ENCODE data around the gene PCDHGA9.

The PCDHGA9 gene

DNA sequence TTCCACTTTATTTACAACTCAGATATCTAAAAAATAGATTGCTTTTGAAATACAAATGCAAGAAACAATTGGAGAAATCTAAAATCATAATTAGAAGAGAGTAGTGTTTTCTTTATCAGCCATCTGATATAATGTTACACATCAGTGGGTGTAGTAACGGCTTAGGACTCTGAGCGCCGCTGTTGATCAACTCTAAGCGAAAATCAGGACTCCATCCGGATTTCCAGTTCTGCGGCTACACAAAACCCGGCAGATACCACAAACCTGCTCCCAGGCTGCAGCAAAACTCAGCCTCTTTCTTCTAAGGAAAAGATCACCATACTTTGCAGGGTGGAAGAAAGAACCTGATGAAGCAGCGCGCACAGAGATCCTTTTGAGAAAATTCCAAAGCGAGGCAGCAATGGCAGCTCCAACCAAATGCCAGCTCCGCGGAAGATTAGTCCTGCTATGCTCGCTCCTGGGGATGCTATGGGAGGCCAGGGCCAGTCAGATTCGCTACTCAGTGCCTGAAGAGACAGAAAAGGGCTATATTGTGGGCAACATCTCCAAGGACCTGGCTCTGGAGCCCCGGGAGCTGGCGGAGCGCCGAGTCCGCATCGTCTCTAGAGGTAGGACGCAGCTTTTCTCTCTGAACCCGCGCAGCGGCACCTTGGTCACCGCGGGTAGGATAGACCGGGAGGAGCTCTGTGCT lies at the start of gene PCDHGA9:
PCDHGA9 (plus strand) TSS at position 226 of the 691 bp plus-strand sequence; CDS start at position 401, 175 bp downstream.
- DNase-seq (ENCODE audit: low spot score in 2 of 2) = no peak

DNA sequence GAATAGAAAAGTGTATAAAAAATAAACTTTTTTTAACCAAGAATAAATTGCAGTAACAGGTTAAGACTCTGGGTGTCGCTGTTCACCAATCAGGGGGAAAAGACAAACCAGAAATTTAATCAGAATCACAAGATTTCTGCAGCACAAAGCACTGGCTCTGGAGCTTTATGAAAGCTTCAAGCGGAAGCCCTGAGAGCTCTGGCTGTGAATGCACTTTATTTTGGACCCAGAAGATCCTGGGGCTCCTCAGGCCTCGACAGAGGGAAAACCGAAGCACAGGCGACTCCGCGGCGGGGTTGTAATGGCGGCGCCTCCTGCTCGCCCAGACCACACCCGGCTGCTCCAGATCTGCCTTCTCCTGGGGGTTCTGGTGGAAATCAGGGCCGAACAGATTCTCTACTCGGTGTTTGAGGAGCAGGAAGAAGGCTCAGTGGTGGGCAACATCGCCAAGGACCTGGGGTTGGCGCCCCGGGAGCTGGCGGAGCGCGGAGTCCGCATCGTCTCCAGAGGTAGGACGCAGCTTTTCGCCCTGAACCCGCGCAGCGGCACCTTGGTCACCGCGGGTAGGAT lies 47.6 kb upstream of the PCDHGA9 start, which contains the start of gene PCDHGA4:
PCDHGA4 (plus strand) TSS at position 122 of the 570 bp plus-strand sequence; CDS start at position 209, 87 bp downstream.
- H3K27ac Mint-ChIP-seq = no peak within 1 kb of the TSS
- DNase-seq (ENCODE audit: low spot score in 2 of 2) (no peak), ATAC-seq (ENCODE audit: low read depth) (no peak)
- H3K36me3 Mint-ChIP-seq = peaks cover 4% of the 10 kb centered on the region
- no peaks in the 10 kb centered on the region for H3K4me1 Mint-ChIP-seq
- no peak within 1 kb of the TSS for H3K4me3 Mint-ChIP-seq
- peaks cover 16% of the 10 kb centered on the region for H3K9me3 Mint-ChIP-seq
- H3K27me3 Mint-ChIP-seq = peaks cover 26% of the 10 kb centered on the region

More for the DNA sequence above, at the start of gene PCDHGA9:
- Mint-ChIP-seq H3K36me3 (peaks cover 7% of the 10 kb centered on the region), H3K9me3 (peaks cover 13% of the 10 kb centered on the region), H3K27me3 (peaks cover 21% of the 10 kb centered on the region), H3K4me1 (no peaks in the 10 kb centered on the region), H3K4me3 (peak within 1 kb of the TSS; percentile 67), H3K27ac (no peak within 1 kb of the TSS)
- ATAC-seq (ENCODE audit: low read depth) = no peak

DNA sequence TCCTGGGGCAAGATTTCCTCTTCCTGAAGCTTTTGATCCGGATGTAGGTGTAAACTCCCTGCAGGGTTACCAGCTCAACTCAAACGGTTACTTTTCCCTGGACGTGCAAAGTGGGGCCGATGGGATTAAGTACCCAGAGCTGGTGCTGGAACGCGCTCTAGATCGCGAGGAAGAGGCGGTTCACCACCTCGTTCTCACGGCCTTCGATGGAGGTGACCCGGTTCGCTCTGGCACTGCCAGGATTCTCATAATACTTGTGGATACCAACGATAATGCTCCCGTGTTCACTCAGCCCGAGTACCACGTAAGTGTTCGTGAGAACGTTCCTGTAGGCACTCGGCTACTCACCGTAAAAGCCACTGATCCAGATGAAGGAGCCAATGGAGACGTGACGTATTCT lies 46.9 kb upstream of the PCDHGA9 start:
- H3K9me3 Mint-ChIP-seq = peaks cover 15% of the 10 kb centered on the region
- peaks cover 4% of the 10 kb centered on the region for H3K36me3 Mint-ChIP-seq
- no peak overlapping the region for H3K27ac Mint-ChIP-seq
- DNase-seq (ENCODE audit: low spot score in 2 of 2) (no peak), ATAC-seq (ENCODE audit: low read depth) (no peak)
- no peak overlapping the region for H3K4me3 Mint-ChIP-seq
- H3K27me3 Mint-ChIP-seq = peaks cover 24% of the 10 kb centered on the region
- no peaks in the 10 kb centered on the region for H3K4me1 Mint-ChIP-seq

GRCh38 chr5:141356133-141356532 lies 46.4 kb upstream of the PCDHGA9 start:
- ATAC-seq (ENCODE audit: low read depth) = no peak
- H3K4me1 Mint-ChIP-seq = no peaks in the 10 kb centered on the region
- no peak overlapping the region for H3K4me3 Mint-ChIP-seq
- DNase-seq (ENCODE audit: low spot score in 2 of 2) = no peak
- H3K27ac Mint-ChIP-seq = no peak overlapping the region
- peaks cover 24% of the 10 kb centered on the region for H3K27me3 Mint-ChIP-seq
- peaks cover 15% of the 10 kb centered on the region for H3K9me3 Mint-ChIP-seq
- H3K36me3 Mint-ChIP-seq = peaks cover 4% of the 10 kb centered on the region

DNA sequence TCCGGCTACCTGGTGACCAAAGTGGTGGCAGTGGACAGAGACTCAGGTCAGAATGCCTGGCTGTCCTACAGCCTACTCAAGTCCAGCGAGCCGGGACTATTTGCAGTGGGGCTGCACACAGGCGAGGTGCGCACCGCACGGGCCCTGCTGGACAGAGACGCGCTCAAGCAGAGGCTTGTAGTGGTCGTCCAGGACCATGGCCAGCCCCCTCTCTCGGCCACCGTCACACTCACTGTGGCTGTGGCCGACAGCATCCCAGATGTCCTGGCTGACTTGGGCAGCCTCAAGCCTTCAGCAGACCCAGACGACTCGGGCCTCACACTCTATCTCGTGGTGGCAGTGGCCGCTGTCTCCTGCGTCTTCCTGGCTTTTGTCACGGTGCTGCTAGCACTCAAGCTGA lies 45.6 kb upstream of the PCDHGA9 start:
- no peak for DNase-seq (ENCODE audit: low spot score in 2 of 2)
- Mint-ChIP-seq H3K27me3 (peaks cover 24% of the 10 kb centered on the region), H3K27ac (no peak overlapping the region), H3K36me3 (peaks cover 4% of the 10 kb centered on the region), H3K9me3 (peaks cover 15% of the 10 kb centered on the region), H3K4me3 (no peak overlapping the region), H3K4me1 (no peaks in the 10 kb centered on the region)
- no peak for ATAC-seq (ENCODE audit: low read depth)

DNA sequence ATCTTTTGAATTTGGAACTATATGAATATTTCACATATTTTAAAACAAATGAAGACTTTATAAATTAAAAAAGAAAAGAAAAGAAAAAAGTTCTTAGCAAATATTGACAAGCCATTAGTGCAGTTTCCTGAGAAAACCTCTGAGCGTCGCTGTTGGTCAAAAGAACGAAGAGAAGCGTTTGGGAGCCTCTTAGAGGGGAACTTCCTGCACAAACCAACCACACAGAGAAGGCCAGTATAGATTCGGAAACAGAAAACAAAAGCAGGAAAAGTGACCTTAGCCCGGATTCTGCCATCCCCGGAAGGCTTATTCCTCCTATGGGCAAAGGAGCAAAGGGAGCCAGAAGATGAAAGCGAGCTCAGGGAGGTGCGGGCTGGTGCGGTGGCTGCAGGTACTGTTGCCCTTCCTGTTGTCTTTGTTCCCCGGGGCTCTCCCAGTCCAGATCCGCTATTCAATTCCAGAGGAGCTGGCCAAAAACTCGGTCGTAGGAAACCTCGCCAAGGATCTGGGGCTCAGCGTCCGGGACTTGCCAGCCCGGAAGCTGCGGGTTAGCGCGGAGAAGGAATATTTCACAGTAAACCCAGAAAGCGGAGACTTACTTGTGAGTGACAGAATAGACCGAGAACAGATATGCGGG lies 42.7 kb upstream of the PCDHGA9 start, which contains the start of gene PCDHGB2:
PCDHGB2 (plus strand) TSS at position 205 of the 637 bp plus-strand sequence; CDS start at position 347, 142 bp downstream.
- DNase-seq (ENCODE audit: low spot score in 2 of 2) = no peak
- Mint-ChIP-seq H3K9me3 (peaks cover 17% of the 10 kb centered on the region), H3K36me3 (peaks cover 5% of the 10 kb centered on the region), H3K27ac (peak within 1 kb of the TSS; percentile 85), H3K4me1 (peaks cover 2% of the 10 kb centered on the region), H3K27me3 (peaks cover 17% of the 10 kb centered on the region), H3K4me3 (peak within 1 kb of the TSS; percentile 89)
- peak; percentile 54 for ATAC-seq (ENCODE audit: low read depth)

- DNase-seq (ENCODE audit: low spot score in 2 of 2) (no peak), ATAC-seq (ENCODE audit: low read depth) (no peak)
- Mint-ChIP-seq H3K27me3 (peaks cover 23% of the 10 kb centered on the region), H3K36me3 (peaks cover 5% of the 10 kb centered on the region), H3K4me3 (no peak overlapping the region), H3K27ac (no peak overlapping the region), H3K9me3 (peaks cover 17% of the 10 kb centered on the region), H3K4me1 (peaks cover 2% of the 10 kb centered on the region)
Observed at GRCh38 chr5:141360685-141361084, 41.9 kb upstream of the PCDHGA9 start.

DNA sequence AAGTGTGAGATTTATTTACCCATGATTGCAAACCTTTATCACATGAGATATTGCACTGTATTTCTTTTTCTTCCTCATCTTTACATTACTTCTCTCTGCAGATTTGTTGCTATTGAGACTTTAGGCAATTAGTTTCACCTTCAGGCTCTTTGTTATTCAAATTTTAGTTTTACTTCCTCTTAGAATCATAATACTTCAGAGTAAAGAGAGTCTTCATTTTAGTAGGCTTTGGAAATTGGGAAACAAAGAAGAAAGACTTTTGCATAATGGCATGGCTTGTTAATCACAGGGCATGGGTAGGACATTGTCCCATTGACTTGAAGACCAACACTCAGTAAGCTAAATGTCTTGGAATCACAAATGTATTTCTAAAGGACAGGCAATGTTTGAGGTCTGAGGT lies 39.9 kb upstream of the PCDHGA9 start:
- DNase-seq (ENCODE audit: low spot score in 2 of 2) (no peak), ATAC-seq (ENCODE audit: low read depth) (no peak)
- peaks cover 5% of the 10 kb centered on the region for H3K36me3 Mint-ChIP-seq
- peaks cover 15% of the 10 kb centered on the region for H3K9me3 Mint-ChIP-seq
- peak overlapping the region; percentile 52 for H3K4me3 Mint-ChIP-seq
- peaks cover 2% of the 10 kb centered on the region for H3K4me1 Mint-ChIP-seq
- H3K27me3 Mint-ChIP-seq = peaks cover 19% of the 10 kb centered on the region
- H3K27ac Mint-ChIP-seq = peak overlapping the region; percentile 60

GRCh38 chr5:141363952-141364660 lies 38.5 kb upstream of the PCDHGA9 start, which contains the start of gene PCDHGA5:
TSS of gene PCDHGA5 (plus strand) at chr5:141364162. CDS start at chr5:141364331, 169 bp downstream.
- H3K9me3 Mint-ChIP-seq = peaks cover 11% of the 10 kb centered on the region
- H3K4me1 Mint-ChIP-seq = peaks cover 2% of the 10 kb centered on the region
- H3K27ac Mint-ChIP-seq = no peak within 1 kb of the TSS
- H3K36me3 Mint-ChIP-seq = peaks cover 5% of the 10 kb centered on the region
- no peak for DNase-seq (ENCODE audit: low spot score in 2 of 2)
- no peak within 1 kb of the TSS for H3K4me3 Mint-ChIP-seq
- H3K27me3 Mint-ChIP-seq = peaks cover 15% of the 10 kb centered on the region
- ATAC-seq (ENCODE audit: low read depth) = no peak

DNA sequence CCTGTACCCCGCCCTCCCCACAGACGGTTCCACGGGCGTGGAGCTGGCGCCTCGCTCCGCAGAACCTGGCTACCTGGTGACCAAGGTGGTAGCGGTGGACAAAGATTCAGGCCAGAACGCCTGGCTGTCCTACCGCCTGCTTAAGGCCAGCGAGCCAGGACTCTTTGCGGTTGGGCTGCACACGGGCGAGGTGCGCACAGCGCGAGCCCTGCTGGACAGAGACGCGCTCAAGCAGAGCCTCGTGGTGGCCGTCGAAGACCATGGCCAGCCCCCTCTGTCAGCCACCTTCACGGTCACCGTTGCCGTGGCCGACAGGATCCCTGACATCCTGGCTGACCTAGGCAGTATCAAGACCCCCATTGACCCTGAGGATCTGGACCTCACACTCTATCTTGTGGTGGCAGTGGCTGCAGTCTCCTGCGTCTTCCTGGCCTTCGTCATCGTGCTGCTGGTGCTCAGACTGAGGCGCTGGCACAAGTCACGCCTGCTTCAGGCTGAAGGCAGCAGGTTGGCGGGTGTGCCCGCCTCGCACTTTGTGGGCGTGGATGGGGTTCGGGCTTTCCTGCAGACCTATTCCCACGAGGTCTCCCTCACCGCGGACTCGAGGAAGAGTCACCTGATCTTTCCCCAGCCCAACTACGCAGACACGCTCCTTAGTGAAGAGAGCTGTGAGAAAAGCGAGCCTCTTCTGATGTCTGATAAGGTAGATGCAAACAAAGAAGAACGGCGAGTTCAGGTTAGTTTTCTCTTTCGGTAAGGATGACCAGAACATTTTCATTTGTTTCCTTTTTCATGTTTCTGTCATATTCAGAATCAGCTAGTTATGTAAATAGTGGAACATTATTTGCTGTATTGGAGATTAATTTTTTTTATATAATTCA lies 36.3 kb upstream of the PCDHGA9 start:
- Mint-ChIP-seq H3K9me3 (peaks cover 12% of the 10 kb centered on the region), H3K36me3 (peaks cover 6% of the 10 kb centered on the region), H3K4me3 (no peak overlapping the region), H3K27ac (no peak overlapping the region), H3K27me3 (peaks cover 16% of the 10 kb centered on the region), H3K4me1 (peaks cover 5% of the 10 kb centered on the region)
- DNase-seq (ENCODE audit: low spot score in 2 of 2) (no peak), ATAC-seq (ENCODE audit: low read depth) (no peak)

DNA sequence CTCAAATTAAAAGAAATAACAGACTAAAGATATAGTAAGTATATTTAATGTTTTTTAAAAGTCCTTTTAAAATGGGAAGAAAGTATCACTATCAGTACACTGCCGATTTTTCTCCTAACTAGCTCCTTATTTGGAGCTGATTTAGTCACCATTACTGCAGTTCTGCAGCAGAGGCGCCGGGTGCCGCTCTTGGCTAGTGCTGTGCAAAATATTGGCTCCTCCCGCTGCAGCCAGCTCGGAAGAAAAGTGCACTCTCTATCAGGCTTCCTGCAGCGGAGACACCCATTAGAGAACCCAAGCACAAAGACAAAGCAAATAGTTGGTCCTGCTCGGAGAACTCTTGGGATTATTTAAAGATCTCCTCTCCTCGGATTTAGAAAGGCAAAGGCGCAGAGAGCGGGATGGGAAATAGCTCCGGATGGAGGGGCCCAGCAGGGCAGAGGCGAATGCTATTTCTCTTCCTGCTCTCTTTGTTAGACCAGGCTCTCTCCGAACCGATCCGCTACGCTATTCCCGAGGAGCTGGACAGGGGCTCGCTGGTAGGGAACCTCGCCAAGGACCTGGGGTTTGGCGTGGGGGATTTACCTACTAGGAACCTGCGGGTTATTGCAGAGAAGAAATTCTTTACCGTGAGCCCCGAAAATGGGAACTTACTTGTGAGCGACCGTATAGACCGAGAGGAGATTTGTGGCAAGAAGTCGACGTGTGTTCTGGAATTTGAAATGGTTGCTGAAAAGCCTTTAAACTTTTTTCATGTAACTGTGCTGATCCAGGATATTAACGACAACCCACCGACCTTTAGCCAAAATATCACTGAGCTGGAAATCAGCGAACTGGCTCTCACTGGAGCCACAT lies 32.4 kb upstream of the PCDHGA9 start, which contains the start of gene PCDHGB3:
PCDHGB3 (plus strand) TSS at position 249 of the 855 bp plus-strand sequence; CDS start at position 402, 153 bp downstream.
- ATAC-seq (ENCODE audit: low read depth) = peak; percentile 93
- peaks cover 15% of the 10 kb centered on the region for H3K27me3 Mint-ChIP-seq
- DNase-seq (ENCODE audit: low spot score in 2 of 2) = peak in 1 of 2 donors; percentile 20
- peaks cover 8% of the 10 kb centered on the region for H3K9me3 Mint-ChIP-seq
- H3K4me1 Mint-ChIP-seq = peaks cover 2% of the 10 kb centered on the region
- H3K36me3 Mint-ChIP-seq = peaks cover 3% of the 10 kb centered on the region
- peak within 1 kb of the TSS; percentile 95 for H3K4me3 Mint-ChIP-seq
- peak within 1 kb of the TSS; percentile 41 for H3K27ac Mint-ChIP-seq

Data from memory B cell (primary cell).